K562 (cell line): ENCODE results near the gene ARL4D. TPM values are rescaled to one million over a fixed set of nuclear protein-coding genes. Genes with fewer than 3 reads are reported as not detected.

Experiments
- ARHGAP35 ChIP-seq: fragments of 450-650 bp; IDR thresholded peaks from 2 replicates; pipeline ENCODE4 v1.6.1; 2018; ENCODE audit not compliant: partially characterized antibody
- ARID1B ChIP-seq: fragments of 450-650 bp; IDR thresholded peaks from 2 replicates; pipeline ENCODE4 v1.6.1; 2016; ENCODE audit warnings: antibody characterized with exemption, mild to moderate bottlenecking, inconsistent platforms
- ARNT ChIP-seq, 2 experiments: fragments of 450-650 bp; IDR thresholded peaks; 2 replicates each; pipeline ENCODE4 v1.6.1; 2016; ENCODE audit warnings: mild to moderate bottlenecking in 1 of 2
- ERF ChIP-seq: fragments of 450-650 bp; formaldehyde crosslinking; IDR thresholded peaks from 2 replicates; pipeline ENCODE4 v1.4.0; 2020; ENCODE audit warnings: mild to moderate bottlenecking, mixed read lengths
- ESRRB ChIP-seq: fragments of 250-450 bp; sonication (Bioruptor Pico); IDR thresholded peaks from 2 replicates; pipeline ENCODE4 v1.5.0; 2020; ENCODE audit warnings: mild to moderate bottlenecking, moderate library complexity, borderline replicate concordance
- FIP1L1 ChIP-seq: fragments of 200-400 bp; formaldehyde crosslinking; IDR thresholded peaks from 2 replicates; pipeline ENCODE4 v1.6.1; 2018; ENCODE audit warnings: mild to moderate bottlenecking, low read depth, low read length; ENCODE audit not compliant: poor library complexity, severe bottlenecking
- FOXK1 ChIP-seq: sonication (generic); formaldehyde crosslinking; IDR thresholded peaks from 2 replicates; pipeline ENCODE4 v1.8.0; 2022; ENCODE audit warnings: missing genetic modification reagents, mild to moderate bottlenecking, borderline replicate concordance
- FOXP1 ChIP-seq: sonication (generic); formaldehyde crosslinking; IDR thresholded peaks from 2 replicates; pipeline ENCODE4 v1.8.0; 2022; ENCODE audit warnings: mild to moderate bottlenecking, missing genetic modification reagents
- HDAC2 ChIP-seq: fragments of 450-650 bp; IDR thresholded peaks from 2 replicates; pipeline ENCODE4 v1.6.1; 2016; ENCODE audit warnings: mild to moderate bottlenecking
- HNRNPH1 ChIP-seq: fragments of 200-400 bp; formaldehyde crosslinking; optimal IDR thresholded peaks from 2 replicates; pipeline ENCODE3; 2017; ENCODE audit warnings: low read depth, mild to moderate bottlenecking, low read length, moderate library complexity
- MAFF ChIP-seq: IDR thresholded peaks from 2 replicates; pipeline ENCODE4 v1.6.1; 2012; ENCODE audit warnings: low read length, improper control_type of control experiment
- NEUROD1 ChIP-seq: fragments of 150-350 bp; IDR thresholded peaks from 2 replicates; pipeline ENCODE4 v1.6.1; 2014; ENCODE audit warnings: borderline replicate concordance, low read length, low read depth; ENCODE audit not compliant: partially characterized antibody
- NFATC3 ChIP-seq: fragments of 450-650 bp; IDR thresholded peaks from 2 replicates; pipeline ENCODE4 v1.6.1; 2017; ENCODE audit warnings: mild to moderate bottlenecking
- NFE2 ChIP-seq: IDR thresholded peaks from 2 replicates; pipeline ENCODE4 v1.6.1; 2014; ENCODE audit warnings: antibody characterized with exemption, low read depth
- PHTF2 ChIP-seq: fragments of 250-450 bp; sonication (Bioruptor Pico); IDR thresholded peaks from 2 replicates; pipeline ENCODE4 v1.5.0; 2021; ENCODE audit warnings: mild to moderate bottlenecking
- SP1 ChIP-seq: sonication (generic); formaldehyde crosslinking; IDR thresholded peaks from 2 replicates; pipeline ENCODE4 v1.8.1; 2022; ENCODE audit warnings: mild to moderate bottlenecking, missing genetic modification reagents
- TBL1XR1 ChIP-seq, 2 experiments: IDR thresholded peaks; 2 replicates each; pipeline ENCODE4 v1.6.1; 2012; ENCODE audit warnings: improper control_type of control experiment in 2 of 2, low read length in 2 of 2, mild to moderate bottlenecking in 1 of 2
- ZFP1 ChIP-seq: fragments of 450-650 bp; formaldehyde crosslinking; IDR thresholded peaks from 2 replicates; pipeline ENCODE4 v1.4.0; 2020; ENCODE audit warnings: mild to moderate bottlenecking, mixed read lengths
- ZNF224 ChIP-seq: sonication (generic); formaldehyde crosslinking; IDR thresholded peaks from 2 replicates; pipeline ENCODE4 v1.8.0; 2022; ENCODE audit warnings: mild to moderate bottlenecking, missing genetic modification reagents
- ZNF232 ChIP-seq: sonication (generic); formaldehyde crosslinking; IDR thresholded peaks from 2 replicates; pipeline ENCODE4 v1.8.0; 2022; ENCODE audit warnings: mild to moderate bottlenecking, missing genetic modification reagents
- ZNF253 ChIP-seq: fragments of 250-450 bp; sonication (Bioruptor Pico); conservative IDR thresholded peaks from 2 replicates; pipeline ENCODE4 v1.6.1; 2021; ENCODE audit warnings: mild to moderate bottlenecking
- ZNF274 ChIP-seq: IDR thresholded peaks from 2 replicates; pipeline ENCODE4 v1.6.1; 2011; ENCODE audit warnings: low read depth, mild to moderate bottlenecking, low read length, moderate library complexity, borderline replicate concordance
- ZNF717 ChIP-seq: fragments of 250-450 bp; sonication (Bioruptor Pico); IDR thresholded peaks from 2 replicates; pipeline ENCODE4 v1.5.0; 2021
- polyA plus RNA-seq, 8 experiments: library from polyadenylated mRNA; depleted of rRNA in 4 of 8; stranded (reverse) in 5 of 8; unstranded in 3 of 8; fragments of >200 nt; fragmentation: Nextera tagmentation in 2 of 8; fragmentation: Illumina TruSeq in 1 of 8; extraction: Ambion mirVana in 2 of 8; extraction: Trizol in 1 of 8; gene quantifications; 2 replicates each; pipeline versions ENCODE4 v1.2.1 to v1.2.3, GENCODE V29; 2011 to 2014; ENCODE audit warnings: inconsistent platforms in 1 of 8, missing spikeins in 1 of 8
- total RNA-seq, 7 experiments: library from RNA; depleted of rRNA in 6 of 7; stranded (reverse); fragments of >200 nt in 6 of 7; fragmentation: Illumina TruSeq in 2 of 7; extraction: Trizol in 2 of 7; gene quantifications; 2 replicates each; pipeline versions ENCODE4 v1.2.1 to v1.2.3, GENCODE V29; 2011 to 2021; ENCODE audit warnings: low replicate concordance in 1 of 7
- TF ChIP-seq, protein P1 (sequence below): sonication (generic); formaldehyde crosslinking; IDR thresholded peaks from 2 replicates; pipeline ENCODE4 v1.8.1; 2023; ENCODE audit warnings: mild to moderate bottlenecking, missing genetic modification reagents
- TF ChIP-seq, protein P2 (sequence below): fragments of 250-450 bp; sonication (Bioruptor Pico); IDR thresholded peaks from 2 replicates; pipeline ENCODE4 v1.9.0; 2021; ENCODE audit warnings: mild to moderate bottlenecking
- TF ChIP-seq, protein P3 (sequence below): fragments of 250-450 bp; sonication (Bioruptor Pico); IDR thresholded peaks from 2 replicates; pipeline ENCODE4 v1.8.0; 2022; ENCODE audit warnings: moderate library complexity, mild to moderate bottlenecking, inconsistent platforms

The ARL4D gene
- total and polyA plus RNA-seq, 9 of the 15 experiments (the other 6 are each of a cell fraction or from before 2014, with no cell fraction given) = 0.07 to 0.53 (median 0.28) TPM; not detected in 1

DNA sequence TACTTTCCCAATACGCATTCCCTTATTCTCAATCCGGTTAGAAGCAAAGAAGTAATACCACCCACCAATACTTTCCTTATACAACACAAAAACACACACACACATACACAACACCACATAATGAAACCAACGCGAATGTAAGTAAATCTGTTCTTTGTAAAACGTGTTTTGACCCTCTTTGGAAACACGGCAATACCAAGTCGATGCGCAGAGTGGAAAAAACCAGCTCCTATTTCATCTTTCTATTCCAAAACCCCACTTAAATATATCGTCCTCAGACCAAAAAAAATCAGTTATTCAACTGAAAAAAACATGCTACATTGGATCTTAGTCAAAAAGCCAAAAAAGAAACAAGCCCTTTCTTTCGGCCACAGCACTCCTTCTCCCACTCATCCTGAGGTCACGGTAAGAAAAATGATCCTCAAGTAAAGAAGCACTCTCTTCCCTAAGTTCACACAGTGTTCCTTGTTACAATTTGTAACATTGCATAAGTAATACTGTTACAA, 31.0 kb upstream of the ARL4D start (continued):
- peak; percentile 26 for TF ChIP-seq NEUROD1
- peak; percentile 80; the same call in 1 of the 2 replicates for TF ChIP-seq ESRRB (CRISPR knock-in tag)
- 0 out of 2 replicates have a peak, but pooled peaks have one; percentile 41 for TF ChIP-seq ZNF232 (CRISPR knock-in tag)
- TF ChIP-seq, protein P1, sequence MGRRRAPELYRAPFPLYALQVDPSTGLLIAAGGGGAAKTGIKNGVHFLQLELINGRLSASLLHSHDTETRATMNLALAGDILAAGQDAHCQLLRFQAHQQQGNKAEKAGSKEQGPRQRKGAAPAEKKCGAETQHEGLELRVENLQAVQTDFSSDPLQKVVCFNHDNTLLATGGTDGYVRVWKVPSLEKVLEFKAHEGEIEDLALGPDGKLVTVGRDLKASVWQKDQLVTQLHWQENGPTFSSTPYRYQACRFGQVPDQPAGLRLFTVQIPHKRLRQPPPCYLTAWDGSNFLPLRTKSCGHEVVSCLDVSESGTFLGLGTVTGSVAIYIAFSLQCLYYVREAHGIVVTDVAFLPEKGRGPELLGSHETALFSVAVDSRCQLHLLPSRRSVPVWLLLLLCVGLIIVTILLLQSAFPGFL = 0 out of 2 replicates have a peak, but pooled peaks have one; percentile 8
- TF ChIP-seq ARNT (IDR thresholded peaks at IDR 0.05) = peak; percentile 54 to 81; a peak in 1 of 4 replicates
- TF ChIP-seq ZNF274 = no peak
- peak; percentile 76; the same call in 1 of the 2 replicates for TF ChIP-seq ZNF224
- peak; percentile 95 for TF ChIP-seq ZNF717 (CRISPR knock-in tag)
- TF ChIP-seq ARID1B = peak; percentile 41; the same call in 1 of the 2 replicates
- TF ChIP-seq FOXP1 (CRISPR knock-in tag) = peak; percentile 46; the same call in 1 of the 2 replicates
- TF ChIP-seq PHTF2 (CRISPR knock-in tag) = no peak
- peak; percentile 90 for TF ChIP-seq ZNF253 (CRISPR knock-in tag)
- TF ChIP-seq, protein P2, sequence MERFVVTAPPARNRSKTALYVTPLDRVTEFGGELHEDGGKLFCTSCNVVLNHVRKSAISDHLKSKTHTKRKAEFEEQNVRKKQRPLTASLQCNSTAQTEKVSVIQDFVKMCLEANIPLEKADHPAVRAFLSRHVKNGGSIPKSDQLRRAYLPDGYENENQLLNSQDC = peak; percentile 98
- no peak for TF ChIP-seq FIP1L1
- TF ChIP-seq ZFP1 = no peak
- no peak for TF ChIP-seq NFE2
- peak; percentile 39 to 88; a peak in 2 of 4 replicates for TF ChIP-seq TBL1XR1 (IDR thresholded peaks at IDR 0.05; ENCODE audit: low read length in 2 of 2)
- TF ChIP-seq ERF (CRISPR knock-in tag) = 0 out of 2 replicates have a peak, but pooled peaks have one; percentile 40
- TF ChIP-seq NFATC3 = peak; percentile 68; the same call in 1 of the 2 replicates
- peak; percentile 86 for TF ChIP-seq ARHGAP35
- TF ChIP-seq, protein P3, sequence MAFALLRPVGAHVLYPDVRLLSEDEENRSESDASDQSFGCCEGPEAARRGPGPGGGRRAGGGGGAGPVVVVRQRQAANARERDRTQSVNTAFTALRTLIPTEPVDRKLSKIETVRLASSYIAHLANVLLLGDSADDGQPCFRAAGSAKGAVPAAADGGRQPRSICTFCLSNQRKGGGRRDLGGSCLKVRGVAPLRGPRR (CRISPR knock-in tag) = no peak
- peak; percentile 43; the same call in 1 of the 2 replicates for TF ChIP-seq FOXK1 (CRISPR knock-in tag)
- no peak for TF ChIP-seq HNRNPH1
- TF ChIP-seq MAFF = 0 out of 2 replicates have a peak, but pooled peaks have one; percentile 0
- TF ChIP-seq SP1 (CRISPR knock-in tag) = peak; percentile 77
- no peak for TF ChIP-seq HDAC2
